ENCODE measurements around the gene TECPR2. TPM values are rescaled to one million over a fixed set of nuclear protein-coding genes. Genes with fewer than 3 reads are reported as not detected.
"Not testable (repeated sequence)": the region's sequence is repeated elsewhere in the genome, so short reads cannot be mapped to it uniquely, and the experiment has no call there.

TECPR2 gene

DNA sequence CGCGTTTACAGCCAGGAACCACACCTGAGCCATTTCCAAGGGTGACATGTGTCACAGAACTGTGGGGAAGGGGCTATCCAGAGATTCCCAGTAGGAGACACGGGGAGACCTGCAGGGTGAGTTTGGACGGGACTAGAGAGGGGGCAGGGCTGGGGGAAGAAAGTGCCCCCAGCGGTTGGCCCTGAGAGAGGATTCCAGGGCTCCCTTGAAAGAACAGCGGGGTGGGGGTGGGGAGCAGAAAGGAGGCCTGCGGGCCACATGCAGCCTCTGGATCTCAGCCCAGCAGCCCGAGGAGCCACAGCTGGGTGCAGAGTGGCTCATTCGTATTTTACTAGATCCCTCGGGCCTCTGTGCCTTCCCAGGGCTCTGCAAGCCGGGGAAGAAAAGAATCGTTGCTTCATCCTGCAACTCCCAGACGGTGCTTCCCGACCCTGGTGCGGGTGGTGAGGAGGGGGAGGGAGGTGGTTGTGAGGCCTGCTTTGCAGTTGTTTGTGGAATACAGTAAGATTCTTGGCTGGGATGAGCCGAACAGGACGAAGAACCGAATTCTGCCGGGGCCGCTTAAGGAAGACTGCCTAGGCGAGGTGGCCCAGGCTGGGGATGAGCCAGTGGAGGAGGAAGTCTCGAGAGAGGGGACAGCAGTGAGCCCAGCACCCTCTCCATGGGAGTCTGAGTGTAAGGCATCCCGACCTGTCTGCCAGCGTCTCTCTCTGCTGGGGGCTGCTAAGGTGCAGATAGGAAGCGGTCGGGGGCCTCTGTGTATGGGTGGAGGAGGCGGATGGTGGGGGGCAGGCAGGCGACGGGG is 182.9 kb downstream of the TECPR2 start:
- Histone ChIP-seq H3K27me3 (ENCODE audit: control insufficient read depth, insufficient read depth, low read length) (peaks cover 44% of the 10 kb centered on the region), H3K4me1 (ENCODE audit: control insufficient read depth, insufficient read depth, low read length) (peaks cover 7% of the 10 kb centered on the region), H3K9me3 (replicated peaks; ENCODE audit: low read length) (no peaks in the 10 kb centered on the region), H3K9ac (ENCODE audit: low read depth, low read length) (no peak overlapping the region), H3K36me3 (ENCODE audit: insufficient read depth, low read length) (no peaks in the 10 kb centered on the region), H3K4me3 (ENCODE audit: low read length) (no peak overlapping the region), H3K4me2 (ENCODE audit: low read length) (no peak overlapping the region)

- H3K4me2 ChIP-seq (ENCODE audit: low read length) = no peak overlapping the region
- no peak overlapping the region for H3K4me3 ChIP-seq (ENCODE audit: low read length)
- H3K9me3 ChIP-seq (replicated peaks; ENCODE audit: low read length) = no peaks in the 10 kb centered on the region
- peaks cover 39% of the 10 kb centered on the region for H3K27me3 ChIP-seq (ENCODE audit: control insufficient read depth, insufficient read depth, low read length)
- H3K4me1 ChIP-seq (ENCODE audit: control insufficient read depth, insufficient read depth, low read length) = peaks cover 19% of the 10 kb centered on the region
- H3K9ac ChIP-seq (ENCODE audit: low read depth, low read length) = no peak overlapping the region
- H3K36me3 ChIP-seq (ENCODE audit: insufficient read depth, low read length) = no peaks in the 10 kb centered on the region
Measured at GRCh38 chr14:102548616-102549240, 186.0 kb downstream of the TECPR2 start.

GRCh38 chr14:102550927-102551401 is 188.2 kb downstream of the TECPR2 start:
- not testable (repeated sequence) for H3K4me2 ChIP-seq (ENCODE audit: low read length); H3K9ac ChIP-seq (ENCODE audit: low read depth, low read length); H3K36me3 ChIP-seq (ENCODE audit: insufficient read depth, low read length); H3K9me3 ChIP-seq (replicated peaks; ENCODE audit: low read length); H3K4me3 ChIP-seq (ENCODE audit: low read length)
- Histone ChIP-seq H3K4me1 (ENCODE audit: control insufficient read depth, insufficient read depth, low read length) (peaks cover 11% of the 10 kb centered on the region), H3K27me3 (ENCODE audit: control insufficient read depth, insufficient read depth, low read length) (peaks cover 17% of the 10 kb centered on the region)

Small RNAs within 50 kb of the gene (small RNA-seq; reads per million reads assigned to genes)
- gene MIR4309 = not detected

Data from skeletal muscle satellite cell (primary cell).